RPMI8226 (cell line): ENCODE measurements around the gene SUMO3.

Source experiments
- DNase-seq: peaks from one replicate; pipeline ENCODE4 v3.0.0-alpha.2; 2015

Gene SUMO3

GRCh38 chr21:44817914-44818639, at the start of gene SUMO3:
SUMO3 (minus strand) TSS chr21:44818062; CDS start chr21:44817968, 94 bp downstream.
- DNase-seq, result peak; percentile 91

GRCh38 chr21:44867464-44867863, 49.6 kb upstream of the SUMO3 start:
- DNase-seq, result no peak

- DNase-seq, result no peak
Measured at GRCh38 chr21:44866780-44867179, 48.9 kb upstream of the SUMO3 start.

GRCh38 chr21:44865561-44866280, 47.9 kb upstream of the SUMO3 start:
- peak; percentile 80 for DNase-seq

GRCh38 chr21:44862869-44863685, 45.2 kb upstream of the SUMO3 start:
- no peak for DNase-seq

DNA sequence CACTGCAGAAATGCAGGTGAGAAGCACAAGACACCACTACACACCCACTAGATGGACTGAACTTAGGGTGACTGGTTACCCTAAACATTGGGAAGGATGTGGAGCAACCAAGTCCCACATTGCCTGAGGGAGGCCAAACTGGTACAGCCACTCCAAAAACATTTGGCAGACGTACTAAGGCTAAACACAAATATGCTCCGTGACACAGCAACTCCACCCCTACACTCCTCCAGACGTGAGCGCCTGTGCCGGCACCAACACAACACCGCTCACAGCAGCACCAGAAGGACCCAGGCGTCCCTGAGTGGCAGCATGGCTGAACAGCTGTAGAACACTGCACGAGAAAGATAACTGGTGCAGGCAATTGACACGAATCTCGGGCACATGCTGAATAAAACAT, 40.9 kb upstream of the SUMO3 start:
- no peak for DNase-seq

GRCh38 chr21:44858291-44858690, 40.4 kb upstream of the SUMO3 start:
- DNase-seq, result no peak

- no peak for DNase-seq
Measured at GRCh38 chr21:44857127-44857892, 39.4 kb upstream of the SUMO3 start.

DNA sequence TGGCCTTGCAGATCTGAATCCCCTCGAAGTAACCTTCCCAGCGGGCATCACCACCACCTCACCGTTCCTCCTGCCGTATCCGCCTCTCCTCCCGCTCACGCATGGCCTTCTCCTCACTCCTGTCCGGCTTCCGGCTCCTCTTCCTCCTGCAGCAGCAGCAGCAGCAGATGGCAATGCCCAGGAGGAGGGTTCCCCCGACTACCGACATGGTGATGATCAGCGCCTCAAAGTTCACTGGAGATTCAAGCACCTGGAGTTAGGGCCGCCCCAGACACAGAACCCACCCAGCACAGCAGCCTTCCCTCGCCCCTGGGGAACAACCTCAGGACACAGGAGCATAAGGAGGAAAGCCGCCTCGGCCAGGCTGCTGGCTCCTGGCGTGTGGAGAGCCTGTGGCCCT, 38.3 kb upstream of the SUMO3 start:
- DNase-seq, result no peak

DNA sequence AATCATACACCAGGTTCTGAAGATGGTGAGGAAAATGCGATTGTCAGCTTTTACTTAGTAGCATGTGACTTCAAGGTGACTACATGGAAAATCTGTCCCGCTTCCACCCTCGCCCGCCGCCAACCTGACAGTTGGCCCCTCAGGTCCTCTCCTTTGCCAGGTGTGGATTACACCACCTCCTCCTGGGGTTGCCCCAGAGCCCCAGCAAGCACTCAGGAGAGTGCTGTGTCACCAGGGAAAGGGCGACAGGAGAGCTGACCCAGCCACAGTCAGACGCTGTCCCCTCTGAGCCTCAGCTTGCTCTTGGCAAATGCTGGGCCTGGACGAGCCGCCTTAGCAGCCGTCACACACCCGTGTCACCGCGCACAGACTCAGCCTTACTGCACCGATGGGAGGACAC, 37.7 kb upstream of the SUMO3 start:
- DNase-seq, result no peak

- DNase-seq, result no peak
Measured at GRCh38 chr21:44854664-44855446, 37.0 kb upstream of the SUMO3 start.

GRCh38 chr21:44854391-44854663, 36.5 kb upstream of the SUMO3 start:
- DNase-seq, result no peak

DNA sequence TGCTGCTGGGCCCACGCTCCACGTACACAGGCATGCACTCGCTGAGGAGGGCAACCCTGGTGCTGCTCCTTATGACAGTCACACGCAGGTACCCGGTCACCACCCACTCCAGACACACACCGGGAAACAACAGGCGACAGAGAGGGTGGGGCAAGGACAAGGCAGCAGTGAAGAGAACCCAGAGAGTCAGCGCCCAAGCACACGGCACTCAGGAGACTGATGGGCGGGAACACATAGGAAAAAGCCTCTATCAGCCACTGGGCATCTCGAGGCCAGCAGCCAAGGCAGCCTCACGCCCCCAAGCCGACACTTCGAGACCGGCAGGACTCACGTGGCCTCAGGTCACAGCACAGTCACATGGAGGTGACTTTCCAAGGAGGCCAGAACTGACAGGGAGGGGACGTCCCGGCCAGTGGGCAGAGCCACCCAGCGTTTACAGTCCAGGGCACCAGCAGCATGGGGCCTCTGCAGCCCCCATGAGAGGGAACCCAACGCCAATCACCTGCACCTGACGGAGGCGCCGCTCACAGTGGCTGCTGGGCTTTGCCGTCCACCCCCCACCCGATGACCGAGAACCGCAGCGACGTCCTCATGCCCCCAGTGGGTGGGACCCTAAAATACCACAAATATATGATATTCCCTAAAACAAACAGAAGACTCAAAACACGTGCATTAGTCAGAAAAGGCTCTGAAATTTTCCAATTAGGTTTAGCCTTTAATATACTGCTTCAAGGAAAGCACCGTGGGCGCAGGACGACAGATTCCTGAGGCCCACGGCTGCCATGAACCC, 35.9 kb upstream of the SUMO3 start:
- no peak for DNase-seq

DNA sequence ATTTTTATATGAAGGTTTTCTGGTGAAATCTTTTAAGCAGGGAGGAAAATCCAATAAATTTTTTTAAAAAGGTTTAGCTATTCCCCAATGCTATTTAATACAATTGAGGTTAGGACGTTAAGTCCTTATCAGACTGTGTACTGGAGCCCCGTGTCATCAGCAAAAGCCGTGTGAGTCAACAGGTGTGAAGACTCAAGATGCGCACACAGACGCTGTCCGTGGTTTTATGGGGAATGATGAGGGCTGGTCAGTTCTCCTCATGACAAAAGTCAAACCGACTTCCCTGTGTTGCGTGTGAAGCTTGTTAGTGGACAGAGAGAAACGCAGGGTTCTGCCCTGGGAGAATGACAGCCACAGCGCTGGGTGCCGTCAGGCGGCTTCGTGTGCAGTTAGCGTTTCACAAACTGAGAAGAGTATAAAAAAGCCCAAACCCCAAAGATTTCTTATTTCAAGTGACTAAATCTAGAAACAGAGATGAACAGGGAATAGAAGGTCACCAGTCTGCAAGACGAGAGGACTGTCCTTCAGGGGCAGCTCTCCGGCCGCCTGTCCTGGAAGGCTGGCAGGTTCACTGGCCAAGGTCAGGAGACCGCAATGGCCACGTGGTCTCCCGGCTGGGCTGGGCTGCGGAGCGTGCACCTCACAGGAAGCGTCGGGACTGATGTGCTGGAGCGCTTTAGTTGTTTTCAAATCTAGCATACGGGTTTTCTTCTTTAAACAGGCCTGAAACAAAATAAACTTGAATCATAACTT, 33.2 kb upstream of the SUMO3 start:
- no peak for DNase-seq

DNA sequence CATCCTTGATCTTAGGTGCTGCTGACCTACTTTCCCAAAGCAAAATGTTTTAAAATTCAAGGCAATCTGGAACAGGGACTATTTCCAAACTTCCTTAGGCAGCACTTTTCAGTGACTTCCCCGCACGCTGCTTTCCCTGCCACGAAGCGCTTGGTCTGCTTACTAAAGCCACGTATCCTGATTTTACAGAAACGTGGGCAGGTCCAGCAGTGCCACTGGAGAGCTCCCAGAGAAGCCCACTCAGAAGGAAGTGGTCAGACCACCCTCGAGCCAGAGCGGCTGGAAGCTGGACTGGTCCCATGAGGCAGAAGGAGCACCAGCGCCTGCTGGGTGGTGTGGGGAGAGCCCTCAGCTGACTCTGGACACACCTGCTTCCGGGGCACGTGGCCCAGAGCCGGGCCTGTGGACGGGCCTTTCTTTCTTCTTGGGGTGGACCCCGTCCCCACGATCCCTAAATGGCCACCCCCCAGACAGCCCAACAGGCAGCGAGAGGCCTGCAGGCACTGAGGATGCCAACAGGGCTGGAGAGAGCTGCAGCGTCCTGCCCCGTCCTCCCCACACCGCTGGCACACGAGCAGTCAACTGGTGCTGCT, 32.4 kb upstream of the SUMO3 start:
- DNase-seq, result no peak

DNA sequence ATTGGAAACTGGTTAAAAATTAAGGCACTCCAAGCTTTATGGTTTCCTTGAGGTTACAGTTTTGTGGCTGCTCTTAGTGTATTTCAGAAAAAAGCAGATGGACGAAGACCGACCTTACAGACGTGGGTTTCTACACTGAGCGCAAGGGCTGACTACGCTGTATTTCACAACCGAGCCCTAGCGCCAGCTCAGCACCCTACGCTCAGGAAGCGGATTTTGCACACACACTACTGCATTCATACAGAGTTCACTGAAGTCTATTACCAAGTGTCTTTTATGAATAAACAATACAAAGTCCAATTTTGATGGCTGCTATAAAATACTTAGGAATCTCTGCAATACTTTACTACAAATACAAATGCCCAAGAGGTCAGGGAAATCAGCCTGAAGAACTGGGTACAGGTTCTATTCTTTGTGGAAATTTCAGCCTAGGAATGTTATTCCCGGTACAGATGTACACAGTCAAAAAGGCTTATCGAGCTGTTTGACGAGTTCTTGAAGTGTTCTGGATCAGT, 31.8 kb upstream of the SUMO3 start:
- DNase-seq, result no peak

- DNase-seq, result no peak
Measured at GRCh38 chr21:44848821-44849521, 31.1 kb upstream of the SUMO3 start.

DNA sequence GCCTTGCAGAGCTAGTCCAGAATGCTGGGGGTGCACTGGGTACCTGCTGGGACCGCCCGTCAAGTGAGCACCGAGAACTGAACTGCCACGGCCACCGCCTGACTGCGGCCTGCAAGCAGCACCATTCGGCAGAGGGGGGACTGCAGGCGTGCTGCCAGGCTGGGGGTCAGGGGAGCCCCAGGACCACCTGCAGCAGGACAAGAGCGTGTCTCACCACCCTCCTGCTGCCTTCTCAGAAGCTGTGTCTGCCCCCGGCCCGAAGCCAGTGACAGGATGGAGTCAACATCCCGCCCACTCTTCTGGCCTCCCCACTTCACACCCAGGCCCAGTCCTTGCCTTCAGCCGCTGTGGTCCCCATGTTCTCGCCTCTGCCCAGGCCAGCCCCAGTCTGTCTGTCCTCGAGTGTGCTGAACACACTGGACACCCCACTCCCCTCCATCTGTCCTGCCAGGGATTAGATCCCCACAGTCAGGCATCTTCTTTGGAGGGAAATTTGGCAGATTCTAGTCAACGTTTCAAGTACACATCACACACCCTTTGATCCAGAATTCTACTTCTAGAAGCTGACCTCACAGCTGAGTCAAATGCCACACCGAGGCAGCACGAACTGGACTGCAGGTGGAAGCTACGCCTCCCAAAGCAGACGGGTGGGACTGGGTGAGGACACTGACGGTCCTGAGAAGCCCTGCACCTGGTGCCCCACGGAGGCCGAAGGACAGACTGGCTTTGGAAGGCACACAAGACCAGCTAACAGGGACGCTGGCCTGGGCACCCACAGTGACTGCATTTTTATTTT, 29.6 kb upstream of the SUMO3 start:
- no peak for DNase-seq
